ENCODE data around the gene OPRM1. TPM values are rescaled to one million over a fixed set of nuclear protein-coding genes. Genes with fewer than 3 reads are reported as not detected.

Gene OPRM1
- total RNA-seq, 1 donor from 2014 or later: not detected

DNA sequence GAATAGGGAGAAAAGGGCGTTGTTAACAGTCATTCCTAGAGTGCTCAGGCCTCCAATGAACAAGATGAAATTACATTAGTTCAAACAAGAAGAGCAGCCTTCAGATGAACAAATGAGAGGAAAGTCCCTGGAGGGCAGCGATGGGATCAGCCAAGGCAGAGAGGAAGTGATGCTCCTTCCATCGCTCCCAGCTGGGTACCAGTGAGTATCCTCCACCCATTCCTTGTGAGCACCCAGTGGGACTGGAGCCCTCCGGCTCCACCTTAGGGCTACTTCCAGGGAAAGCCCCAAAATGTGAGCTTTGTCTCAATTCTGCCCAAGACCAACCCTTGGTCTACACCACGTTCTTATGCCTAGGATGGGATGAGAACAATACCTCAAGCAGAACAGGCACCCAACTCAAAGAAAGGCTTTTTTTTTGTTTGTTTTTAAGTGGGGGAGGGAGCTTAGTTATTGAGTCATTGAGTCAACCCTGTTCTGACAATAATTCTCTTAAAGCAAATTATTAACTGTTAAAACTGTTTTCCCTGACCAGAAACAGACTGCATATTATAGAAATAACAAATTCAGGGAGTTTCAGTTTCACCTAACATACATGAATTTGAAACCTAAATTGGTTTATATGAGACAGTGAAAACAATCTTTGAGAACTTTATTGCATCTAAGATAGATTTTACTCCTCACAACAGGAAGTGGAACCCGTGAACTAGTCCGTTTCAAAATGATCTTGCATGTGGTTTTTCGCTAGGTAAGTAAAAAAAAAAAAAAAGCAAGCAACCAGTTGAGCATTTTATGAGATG lies 210.7 kb downstream of the OPRM1 start:
- H3K9ac ChIP-seq (ENCODE audit: low read length): no peak overlapping the region
- no peaks in the 10 kb centered on the region for H3K36me3 Mint-ChIP-seq (ENCODE audit: low read depth, unreplicated experiment)
- no peaks in the 10 kb centered on the region for H3K4me1 ChIP-seq (ENCODE audit: insufficient read depth, low read length)
- H3K4me3 ChIP-seq (ENCODE audit: insufficient read depth, low read depth, low read length): no peak overlapping the region
- no peaks in the 10 kb centered on the region for H3K36me3 ChIP-seq (ENCODE audit: insufficient read depth, low read length)
- no peaks in the 10 kb centered on the region for H3K27me3 Mint-ChIP-seq (ENCODE audit: low read depth, unreplicated experiment)
- no peak overlapping the region for H3K27ac Mint-ChIP-seq (ENCODE audit: unreplicated experiment)
- H3K27me3 ChIP-seq (ENCODE audit: insufficient read depth, low read length): no peaks in the 10 kb centered on the region
- H3K79me2 ChIP-seq (ENCODE audit: insufficient read depth, low read length): no peaks in the 10 kb centered on the region
- no peak overlapping the region for H3K4me2 ChIP-seq (ENCODE audit: low read length)
- H3K9me3 Mint-ChIP-seq (ENCODE audit: unreplicated experiment): no peaks in the 10 kb centered on the region
- no peak overlapping the region for H3K4me3 Mint-ChIP-seq (ENCODE audit: unreplicated experiment)
- no peak overlapping the region for H2AFZ ChIP-seq (ENCODE audit: low read depth, low read length)
- H3K4me1 Mint-ChIP-seq (ENCODE audit: low read depth, unreplicated experiment): peaks cover 5% of the 10 kb centered on the region
- no peak for DNase-seq (ENCODE audit: low read depth)
- no peaks in the 10 kb centered on the region for H3K9me3 ChIP-seq (ENCODE audit: insufficient read depth, low read depth, low read length)
- no peaks in the 10 kb centered on the region for H4K20me1 ChIP-seq (ENCODE audit: insufficient read depth, low read length)
- no peak overlapping the region for H3K27ac ChIP-seq (ENCODE audit: low read depth, low read length)
- no peak for TF ChIP-seq EZH2 (IDR thresholded peaks at IDR 0.05; ENCODE audit: insufficient read depth, low read length)
- TF ChIP-seq, protein P1, sequence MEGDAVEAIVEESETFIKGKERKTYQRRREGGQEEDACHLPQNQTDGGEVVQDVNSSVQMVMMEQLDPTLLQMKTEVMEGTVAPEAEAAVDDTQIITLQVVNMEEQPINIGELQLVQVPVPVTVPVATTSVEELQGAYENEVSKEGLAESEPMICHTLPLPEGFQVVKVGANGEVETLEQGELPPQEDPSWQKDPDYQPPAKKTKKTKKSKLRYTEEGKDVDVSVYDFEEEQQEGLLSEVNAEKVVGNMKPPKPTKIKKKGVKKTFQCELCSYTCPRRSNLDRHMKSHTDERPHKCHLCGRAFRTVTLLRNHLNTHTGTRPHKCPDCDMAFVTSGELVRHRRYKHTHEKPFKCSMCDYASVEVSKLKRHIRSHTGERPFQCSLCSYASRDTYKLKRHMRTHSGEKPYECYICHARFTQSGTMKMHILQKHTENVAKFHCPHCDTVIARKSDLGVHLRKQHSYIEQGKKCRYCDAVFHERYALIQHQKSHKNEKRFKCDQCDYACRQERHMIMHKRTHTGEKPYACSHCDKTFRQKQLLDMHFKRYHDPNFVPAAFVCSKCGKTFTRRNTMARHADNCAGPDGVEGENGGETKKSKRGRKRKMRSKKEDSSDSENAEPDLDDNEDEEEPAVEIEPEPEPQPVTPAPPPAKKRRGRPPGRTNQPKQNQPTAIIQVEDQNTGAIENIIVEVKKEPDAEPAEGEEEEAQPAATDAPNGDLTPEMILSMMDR (IDR thresholded peaks at IDR 0.05; ENCODE audit: insufficient read depth, low read depth, low read length): no peak
- FAIRE-seq: no peak

DNA sequence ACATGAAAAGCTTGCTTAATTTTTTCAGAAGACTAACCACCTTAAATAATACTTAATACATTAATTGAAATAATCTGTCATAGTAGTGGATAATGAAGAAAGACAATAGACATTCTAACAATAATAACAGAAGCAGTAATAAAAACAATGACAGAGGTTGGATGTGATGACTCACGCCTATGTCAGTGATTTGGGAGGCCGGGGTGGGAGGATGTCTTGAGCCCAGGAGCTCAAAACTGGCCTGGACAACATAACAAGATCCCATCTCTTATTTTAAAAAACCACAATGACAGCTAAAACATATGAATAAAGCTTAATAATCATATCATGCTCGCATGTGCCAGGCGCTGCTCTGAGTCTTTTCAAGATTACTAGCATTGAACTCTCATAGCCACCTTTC lies 212.1 kb downstream of the OPRM1 start:
- Histone ChIP-seq H2AFZ (ENCODE audit: low read depth, low read length) (no peak overlapping the region), H4K20me1 (ENCODE audit: insufficient read depth, low read length) (no peaks in the 10 kb centered on the region), H3K79me2 (ENCODE audit: insufficient read depth, low read length) (no peaks in the 10 kb centered on the region), H3K9ac (ENCODE audit: low read length) (no peak overlapping the region), H3K27me3 (ENCODE audit: insufficient read depth, low read length) (no peaks in the 10 kb centered on the region), H3K9me3 (ENCODE audit: insufficient read depth, low read depth, low read length) (no peaks in the 10 kb centered on the region), H3K4me1 (ENCODE audit: insufficient read depth, low read length) (no peaks in the 10 kb centered on the region), H3K27ac (ENCODE audit: low read depth, low read length) (no peak overlapping the region), H3K4me2 (ENCODE audit: low read length) (no peak overlapping the region), H3K4me3 (ENCODE audit: insufficient read depth, low read depth, low read length) (no peak overlapping the region), H3K36me3 (ENCODE audit: insufficient read depth, low read length) (no peaks in the 10 kb centered on the region)
- Mint-ChIP-seq H3K4me3 (ENCODE audit: unreplicated experiment) (no peak overlapping the region), H3K4me1 (ENCODE audit: low read depth, unreplicated experiment) (peaks cover 5% of the 10 kb centered on the region), H3K27ac (ENCODE audit: unreplicated experiment) (no peak overlapping the region), H3K27me3 (ENCODE audit: low read depth, unreplicated experiment) (no peaks in the 10 kb centered on the region), H3K9me3 (ENCODE audit: unreplicated experiment) (peaks cover 2% of the 10 kb centered on the region), H3K36me3 (ENCODE audit: low read depth, unreplicated experiment) (no peaks in the 10 kb centered on the region)
- TF ChIP-seq EZH2 (IDR thresholded peaks at IDR 0.05; ENCODE audit: insufficient read depth, low read length): no peak
- TF ChIP-seq, protein P1 (IDR thresholded peaks at IDR 0.05; ENCODE audit: insufficient read depth, low read depth, low read length): no peak
- DNase-seq (ENCODE audit: low read depth) (no peak), FAIRE-seq (no peak)

DNA sequence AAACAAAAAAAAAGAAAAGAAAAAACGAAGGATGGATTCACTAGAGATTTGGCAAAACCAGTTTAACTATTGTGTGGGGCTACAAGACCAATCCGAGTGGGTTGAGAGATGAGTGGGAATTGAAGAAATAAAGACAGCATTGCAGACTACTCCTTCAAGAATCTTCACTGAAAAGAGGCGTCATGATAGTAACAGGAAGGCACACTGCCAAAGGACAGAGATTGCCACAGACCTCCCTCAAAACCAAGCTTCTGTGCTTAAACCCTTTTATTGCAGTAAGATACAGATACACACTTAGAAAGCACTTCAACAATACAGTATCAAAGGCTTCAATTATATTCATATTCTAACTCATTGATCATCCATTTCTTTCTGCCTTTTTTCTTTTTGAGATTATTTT lies 213.6 kb downstream of the OPRM1 start:
- Mint-ChIP-seq H3K36me3 (ENCODE audit: low read depth, unreplicated experiment) (no peaks in the 10 kb centered on the region), H3K27ac (ENCODE audit: unreplicated experiment) (no peak overlapping the region), H3K9me3 (ENCODE audit: unreplicated experiment) (peaks cover 2% of the 10 kb centered on the region), H3K4me3 (ENCODE audit: unreplicated experiment) (no peak overlapping the region), H3K4me1 (ENCODE audit: low read depth, unreplicated experiment) (peaks cover under 1% of the 10 kb centered on the region), H3K27me3 (ENCODE audit: low read depth, unreplicated experiment) (no peaks in the 10 kb centered on the region)
- H3K79me2 ChIP-seq (ENCODE audit: insufficient read depth, low read length): no peaks in the 10 kb centered on the region
- no peaks in the 10 kb centered on the region for H3K4me1 ChIP-seq (ENCODE audit: insufficient read depth, low read length)
- no peaks in the 10 kb centered on the region for H3K36me3 ChIP-seq (ENCODE audit: insufficient read depth, low read length)
- H3K4me2 ChIP-seq (ENCODE audit: low read length): no peak overlapping the region
- DNase-seq (ENCODE audit: low read depth) (no peak), FAIRE-seq (no peak)
- H4K20me1 ChIP-seq (ENCODE audit: insufficient read depth, low read length): no peaks in the 10 kb centered on the region
- H3K4me3 ChIP-seq (ENCODE audit: insufficient read depth, low read depth, low read length): no peak overlapping the region
- no peak overlapping the region for H3K9ac ChIP-seq (ENCODE audit: low read length)
- no peaks in the 10 kb centered on the region for H3K9me3 ChIP-seq (ENCODE audit: insufficient read depth, low read depth, low read length)
- TF ChIP-seq, protein P1 (IDR thresholded peaks at IDR 0.05; ENCODE audit: insufficient read depth, low read depth, low read length): no peak
- TF ChIP-seq EZH2 (IDR thresholded peaks at IDR 0.05; ENCODE audit: insufficient read depth, low read length): no peak
- no peak overlapping the region for H3K27ac ChIP-seq (ENCODE audit: low read depth, low read length)
- no peak overlapping the region for H2AFZ ChIP-seq (ENCODE audit: low read depth, low read length)
- no peaks in the 10 kb centered on the region for H3K27me3 ChIP-seq (ENCODE audit: insufficient read depth, low read length)
